PFSK-1 (cell line): ENCODE data around the gene AFTPH.

Experiments
- FOXP2 ChIP-seq: optimal IDR thresholded peaks from 2 replicates; pipeline ENCODE3; 2011; ENCODE audit warnings: borderline replicate concordance, control low read depth, inconsistent platforms; ENCODE audit not compliant: insufficient read depth; ENCODE audit errors: extremely low read length, extremely low read depth
- POLR2AphosphoS5 ChIP-seq: IDR thresholded peaks from 2 replicates; pipeline ENCODE4 v1.6.1; 2012; ENCODE audit warnings: low read depth, mild to moderate bottlenecking, control low read depth, low read length, moderate library complexity
- SIN3A ChIP-seq: IDR thresholded peaks from 2 replicates; pipeline ENCODE4 v1.6.1; 2012; ENCODE audit warnings: mild to moderate bottlenecking, low read length, moderate library complexity, borderline replicate concordance; ENCODE audit not compliant: insufficient read depth
- TAF1 ChIP-seq: IDR thresholded peaks from 2 replicates; pipeline ENCODE4 v1.6.1; 2012; ENCODE audit warnings: low read length, control low read depth, borderline replicate concordance; ENCODE audit not compliant: insufficient read depth
- TF ChIP-seq, protein P1 (sequence below), 2 experiments: IDR thresholded peaks; 2 replicates each; pipeline versions ENCODE4 v1.6.1 to v1.8.0; 2011 to 2012; ENCODE audit warnings: low read depth in 2 of 2, low read length in 2 of 2, control low read depth in 1 of 2, inconsistent platforms in 1 of 2, mild to moderate bottlenecking in 1 of 2, moderate library complexity in 1 of 2; ENCODE audit not compliant: insufficient read depth in 1 of 2

AFTPH gene

DNA sequence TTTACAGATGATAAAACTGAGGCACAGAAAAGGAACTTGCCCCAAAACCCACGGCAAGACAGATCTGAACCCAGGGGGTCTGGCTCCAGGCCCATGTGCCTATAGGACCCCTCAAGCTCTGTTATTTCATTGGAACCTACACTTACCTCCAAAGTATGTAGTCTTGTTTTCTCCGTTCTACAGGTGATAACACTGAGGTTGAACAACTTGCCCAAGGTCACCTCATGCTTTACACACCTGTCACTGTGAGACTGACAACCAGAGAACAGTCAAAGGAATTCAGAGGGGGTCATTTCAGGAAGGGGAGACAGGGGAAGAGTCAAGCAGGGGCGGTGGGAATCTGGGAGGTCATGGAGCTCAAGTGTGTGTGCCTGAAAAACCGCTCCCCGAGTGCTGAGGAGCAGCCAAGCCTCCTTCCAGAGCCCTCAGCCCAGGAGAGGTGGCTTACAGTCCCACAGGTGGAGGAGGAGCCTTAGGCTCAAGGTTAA, 81.9 kb downstream of the AFTPH start:
- TF ChIP-seq TAF1 (no peak), POLR2AphosphoS5 (no peak), SIN3A (no peak), FOXP2 (no peak)
- TF ChIP-seq, protein P1, sequence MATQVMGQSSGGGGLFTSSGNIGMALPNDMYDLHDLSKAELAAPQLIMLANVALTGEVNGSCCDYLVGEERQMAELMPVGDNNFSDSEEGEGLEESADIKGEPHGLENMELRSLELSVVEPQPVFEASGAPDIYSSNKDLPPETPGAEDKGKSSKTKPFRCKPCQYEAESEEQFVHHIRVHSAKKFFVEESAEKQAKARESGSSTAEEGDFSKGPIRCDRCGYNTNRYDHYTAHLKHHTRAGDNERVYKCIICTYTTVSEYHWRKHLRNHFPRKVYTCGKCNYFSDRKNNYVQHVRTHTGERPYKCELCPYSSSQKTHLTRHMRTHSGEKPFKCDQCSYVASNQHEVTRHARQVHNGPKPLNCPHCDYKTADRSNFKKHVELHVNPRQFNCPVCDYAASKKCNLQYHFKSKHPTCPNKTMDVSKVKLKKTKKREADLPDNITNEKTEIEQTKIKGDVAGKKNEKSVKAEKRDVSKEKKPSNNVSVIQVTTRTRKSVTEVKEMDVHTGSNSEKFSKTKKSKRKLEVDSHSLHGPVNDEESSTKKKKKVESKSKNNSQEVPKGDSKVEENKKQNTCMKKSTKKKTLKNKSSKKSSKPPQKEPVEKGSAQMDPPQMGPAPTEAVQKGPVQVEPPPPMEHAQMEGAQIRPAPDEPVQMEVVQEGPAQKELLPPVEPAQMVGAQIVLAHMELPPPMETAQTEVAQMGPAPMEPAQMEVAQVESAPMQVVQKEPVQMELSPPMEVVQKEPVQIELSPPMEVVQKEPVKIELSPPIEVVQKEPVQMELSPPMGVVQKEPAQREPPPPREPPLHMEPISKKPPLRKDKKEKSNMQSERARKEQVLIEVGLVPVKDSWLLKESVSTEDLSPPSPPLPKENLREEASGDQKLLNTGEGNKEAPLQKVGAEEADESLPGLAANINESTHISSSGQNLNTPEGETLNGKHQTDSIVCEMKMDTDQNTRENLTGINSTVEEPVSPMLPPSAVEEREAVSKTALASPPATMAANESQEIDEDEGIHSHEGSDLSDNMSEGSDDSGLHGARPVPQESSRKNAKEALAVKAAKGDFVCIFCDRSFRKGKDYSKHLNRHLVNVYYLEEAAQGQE (IDR thresholded peaks at IDR 0.05; ENCODE audit: insufficient read depth in 1 of 2, low read depth in 2 of 2, low read length in 2 of 2): no peak

- TF ChIP-seq, protein P1 (IDR thresholded peaks at IDR 0.05; ENCODE audit: insufficient read depth in 1 of 2, low read depth in 2 of 2, low read length in 2 of 2): no peak
- TF ChIP-seq TAF1 (no peak), POLR2AphosphoS5 (no peak), SIN3A (no peak), FOXP2 (no peak)
These were observed 82.6 kb downstream of the AFTPH start for GRCh38 chr2:64606479-64607363.

- no peak for TF ChIP-seq POLR2AphosphoS5
- TF ChIP-seq, protein P1 (IDR thresholded peaks at IDR 0.05; ENCODE audit: insufficient read depth in 1 of 2, low read depth in 2 of 2, low read length in 2 of 2): no peak
These were observed 83.5 kb downstream of the AFTPH start for GRCh38 chr2:64607381-64608304.

DNA sequence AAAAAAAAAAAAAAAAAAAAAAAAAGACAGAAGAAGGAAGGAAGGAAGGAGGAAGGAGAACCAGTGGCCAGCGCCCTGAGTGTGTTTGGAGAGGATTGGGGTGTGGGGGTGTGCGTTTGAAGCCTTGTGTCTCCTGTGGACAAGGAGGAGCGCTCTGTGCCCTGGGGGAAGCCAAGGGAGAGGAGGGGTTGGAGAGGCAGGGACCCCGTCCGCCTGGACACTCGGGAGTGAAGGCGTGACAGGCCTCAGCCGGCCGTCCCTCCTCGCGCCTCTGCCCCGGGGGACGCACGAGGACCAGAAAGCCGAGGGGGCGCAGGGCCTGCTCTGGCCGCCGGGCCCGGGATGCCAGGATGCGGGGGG, 84.7 kb downstream of the AFTPH start:
- TF ChIP-seq, protein P1 (IDR thresholded peaks at IDR 0.05; ENCODE audit: insufficient read depth in 1 of 2, low read depth in 2 of 2, low read length in 2 of 2): no peak
- no peak for TF ChIP-seq POLR2AphosphoS5
- TF ChIP-seq TAF1: no peak
- no peak for TF ChIP-seq SIN3A
- TF ChIP-seq FOXP2: no peak
